Ovary (tissue), 9 donors: ENCODE measurements around the gene KCNJ5. TPM values are rescaled to one million over a fixed set of nuclear protein-coding genes. Genes with fewer than 3 reads are reported as not detected.

Experiments
- DNase-seq, 5 donors: peaks; one replicate each; pipeline ENCODE4 v3.0.0-alpha.2; 2019 to 2020
- H3K27ac ChIP-seq, 2 donors: fragments of 200-600 bp; one replicate each; pipeline versions ENCODE4 v1.5.1 to v1.8.0; 2019 to 2022
- H3K27me3 ChIP-seq: fragments of 200-600 bp; one replicate; pipeline ENCODE4 v1.8.0; 2022
- H3K36me3 ChIP-seq: fragments of 200-600 bp; sonication (generic); one replicate; pipeline ENCODE4 v1.5.1; 2019
- H3K4me1 ChIP-seq: one replicate; pipeline ENCODE4 v1.8.1; 2013; ENCODE audit warnings: mild to moderate bottlenecking, moderate library complexity; ENCODE audit not compliant: insufficient read depth
- H3K4me3 ChIP-seq: fragments of 200-600 bp; sonication (generic); one replicate; pipeline ENCODE4 v1.5.1; 2017
- H3K9me3 ChIP-seq, 2 donors: fragments of 200-600 bp in 1 of 2; sonication (generic) in 1 of 2; one replicate each; pipeline versions ENCODE4 v1.5.1 to v1.8.1; 2013 to 2019; ENCODE audit warnings: mild to moderate bottlenecking in 1 of 2, moderate library complexity in 1 of 2
- EP300 ChIP-seq: sonication (generic); formaldehyde crosslinking; IDR thresholded peaks from one replicate; pipeline ENCODE4 v1.6.1; 2017; ENCODE audit warnings: antibody characterized with exemption
- POLR2A ChIP-seq: fragments of 450-650 bp; IDR thresholded peaks from one replicate; pipeline ENCODE4 v1.6.1; 2017; ENCODE audit warnings: antibody characterized with exemption, mild to moderate bottlenecking, moderate library complexity
- WGBS, 3 donors: extraction: QIAGEN DNeasy Blood & Tissue Kit in 1 of 3; methylation state at CpG; one replicate each; pipeline versions ENCODE4 v1.1.5 to v1.1.7; 2013 to 2017; 5-methylcytosine and 5-hydroxymethylcytosine counted together
- intact Hi-C, 4 donors: fragments of 100-400 bp; cut with DNase I; formaldehyde crosslinking; loops; one replicate each; pipeline versions ENCODE4 v1.11.0 to v1.15.1; 2022 to 2023
- polyA plus RNA-seq, 2 donors: library from polyadenylated mRNA; stranded (reverse); fragments of 200-250 nt in 1 of 2; fragments of 350-450 nt in 1 of 2; fragmentation: Illumina TruSeq in 1 of 2; extraction: RNeasy Lipid Tissue Mini Kit (QIAGEN cat#74804) in 1 of 2; gene quantifications; one replicate each; pipeline ENCODE4 v1.2.3, GENCODE V29; 2013 to 2014
- total RNA-seq, 7 donors: library from RNA; depleted of rRNA in 2 of 7; stranded (reverse); fragments of >200 nt in 2 of 7; fragmentation: NEBNext Ultra II Directional in 3 of 7; extraction: Animal tissue kit (Norgen Biotek cat#: 25700) in 3 of 7; gene quantifications; one replicate each; pipeline versions ENCODE4 v1.1.0 to v1.2.4, GENCODE V29; 2016 to 2023
- TF ChIP-seq, protein P1 (sequence below), 3 donors: fragments of 450-650 bp in 2 of 3; fragments of 200-600 bp in 1 of 3; IDR thresholded peaks; one replicate each; pipeline versions ENCODE4 v1.5.1 to v1.8.0; 2016 to 2022; ENCODE audit warnings: antibody characterized with exemption in 3 of 3, mild to moderate bottlenecking in 1 of 3
- donor health status: DM: no; HTN: no; CAD: no; lungs with moderate emphysema.
- donor health status: DM: no; HTN: no; CAD: no.
- donor health status: Bipolar disorder and iron deficiency.
- donor health status: DM: yes; HTN: yes; CAD: no.
- donor health status: DM: no; HTN: no; CAD: no.
- donor health status: DM: yes; HTN: yes; CAD: no.

Gene KCNJ5
- total and polyA plus RNA-seq, 9 donors, result 0.42 to 3.7 (median 2.0) TPM

- H3K27ac ChIP-seq, result no peak overlapping the region
- no peaks in the 10 kb centered on the region for H3K27me3 ChIP-seq
- TF ChIP-seq, protein P1, sequence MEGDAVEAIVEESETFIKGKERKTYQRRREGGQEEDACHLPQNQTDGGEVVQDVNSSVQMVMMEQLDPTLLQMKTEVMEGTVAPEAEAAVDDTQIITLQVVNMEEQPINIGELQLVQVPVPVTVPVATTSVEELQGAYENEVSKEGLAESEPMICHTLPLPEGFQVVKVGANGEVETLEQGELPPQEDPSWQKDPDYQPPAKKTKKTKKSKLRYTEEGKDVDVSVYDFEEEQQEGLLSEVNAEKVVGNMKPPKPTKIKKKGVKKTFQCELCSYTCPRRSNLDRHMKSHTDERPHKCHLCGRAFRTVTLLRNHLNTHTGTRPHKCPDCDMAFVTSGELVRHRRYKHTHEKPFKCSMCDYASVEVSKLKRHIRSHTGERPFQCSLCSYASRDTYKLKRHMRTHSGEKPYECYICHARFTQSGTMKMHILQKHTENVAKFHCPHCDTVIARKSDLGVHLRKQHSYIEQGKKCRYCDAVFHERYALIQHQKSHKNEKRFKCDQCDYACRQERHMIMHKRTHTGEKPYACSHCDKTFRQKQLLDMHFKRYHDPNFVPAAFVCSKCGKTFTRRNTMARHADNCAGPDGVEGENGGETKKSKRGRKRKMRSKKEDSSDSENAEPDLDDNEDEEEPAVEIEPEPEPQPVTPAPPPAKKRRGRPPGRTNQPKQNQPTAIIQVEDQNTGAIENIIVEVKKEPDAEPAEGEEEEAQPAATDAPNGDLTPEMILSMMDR (IDR thresholded peaks at IDR 0.05), result no peak
- TF ChIP-seq POLR2A (no peak), EP300 (no peak)
- H3K4me1 ChIP-seq, result no peaks in the 10 kb centered on the region
- intact Hi-C loops, result no loop called here
- H3K4me3 ChIP-seq, result no peak overlapping the region
- H3K9me3 ChIP-seq, result no peaks in the 10 kb centered on the region
- H3K36me3 ChIP-seq, result no peaks in the 10 kb centered on the region
- 92 to 94% (median 92%) methylated on average over 10 of the region's 10 CpGs for WGBS, 3 donors
- no peak for DNase-seq
Measured at GRCh38 chr11:128868841-128869671, 22.1 kb upstream of the KCNJ5 start.

- Histone ChIP-seq H3K27me3 (no peaks in the 10 kb centered on the region), H3K4me1 (no peaks in the 10 kb centered on the region), H3K27ac (no peak overlapping the region), H3K4me3 (no peak overlapping the region), H3K36me3 (no peaks in the 10 kb centered on the region), H3K9me3 (no peaks in the 10 kb centered on the region)
- DNase-seq, result no peak
- 74 to 92% (median 84%) methylated on average over 6 of the region's 6 CpGs for WGBS, 3 donors
- intact Hi-C loops, result no loop called here
- TF ChIP-seq POLR2A (no peak), EP300 (no peak)
- TF ChIP-seq, protein P1 (IDR thresholded peaks at IDR 0.05), result no peak
Measured at GRCh38 chr11:128871168-128871610, 20.0 kb upstream of the KCNJ5 start.

- TF ChIP-seq, protein P1 (IDR thresholded peaks at IDR 0.05), result no peak
- TF ChIP-seq EP300, result no peak
- no peak for TF ChIP-seq POLR2A
- 78 to 84% (median 81%) methylated on average over 6 of the region's 6 CpGs for WGBS, 3 donors
- intact Hi-C loops, result no loop called here
Measured at GRCh38 chr11:128872094-128872493, 19.1 kb upstream of the KCNJ5 start.

DNA sequence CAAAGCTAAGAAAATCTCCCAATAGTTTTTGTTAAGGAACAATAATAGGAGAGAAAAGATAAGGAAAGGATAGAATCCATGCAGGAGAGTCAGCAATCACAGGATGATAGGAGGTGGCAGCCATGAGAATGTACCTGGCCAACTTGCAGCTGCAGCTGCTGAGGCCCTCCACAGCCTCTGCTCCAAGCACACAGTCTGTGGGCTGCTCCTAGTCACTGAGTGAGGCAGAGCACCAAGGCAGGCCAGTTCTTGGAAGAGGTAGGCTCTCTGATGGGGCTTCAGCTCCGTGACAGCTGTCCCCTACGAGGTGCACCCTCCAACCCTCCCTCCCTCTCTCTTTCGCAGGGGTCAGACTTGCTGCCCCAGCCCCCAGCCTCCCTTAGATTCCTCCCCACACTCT, 18.6 kb upstream of the KCNJ5 start:
- WGBS, 3 donors, result 61 to 66% (median 65%) methylated on average over 3 of the region's 3 CpGs
- TF ChIP-seq, protein P1 (IDR thresholded peaks at IDR 0.05), result no peak
- TF ChIP-seq EP300, result no peak
- no peak for TF ChIP-seq POLR2A
- no peaks in the 10 kb centered on the region for H3K36me3 ChIP-seq
- no peaks in the 10 kb centered on the region for H3K27me3 ChIP-seq
- H3K4me3 ChIP-seq, result no peak overlapping the region
- DNase-seq, result no peak
- intact Hi-C loops, result no loop called here
- no peak overlapping the region for H3K27ac ChIP-seq
- no peaks in the 10 kb centered on the region for H3K9me3 ChIP-seq
- H3K4me1 ChIP-seq, result no peaks in the 10 kb centered on the region

More at GRCh38 chr11:128872094-128872493, 19.1 kb upstream of the KCNJ5 start:
- Histone ChIP-seq H3K36me3 (no peaks in the 10 kb centered on the region), H3K27ac (no peak overlapping the region), H3K4me1 (no peaks in the 10 kb centered on the region), H3K9me3 (no peaks in the 10 kb centered on the region), H3K4me3 (no peak overlapping the region), H3K27me3 (no peaks in the 10 kb centered on the region)
- DNase-seq, result no peak
